H54 (cell line): ENCODE measurements around the gene HS1BP3.
A peak's percentile ranks its signal among the peaks of the same experiment; 100 is the strongest.

Experiments used
- DNase-seq: peaks from one replicate; pipeline ENCODE4 v3.0.0; 2011; ENCODE audit warnings: low spot score, mixed read lengths; ENCODE audit not compliant: insufficient read length
- FAIRE-seq: peaks from 3 replicates; lab custom pipeline; 2011; peaks lifted over from hg19 to GRCh38; lab: Jason Lieb, UNC
- POLR2A ChIP-seq: IDR thresholded peaks from 2 replicates; pipeline ENCODE4 v1.6.1; 2011; ENCODE audit warnings: low read depth, mild to moderate bottlenecking, low read length

Gene HS1BP3

DNA sequence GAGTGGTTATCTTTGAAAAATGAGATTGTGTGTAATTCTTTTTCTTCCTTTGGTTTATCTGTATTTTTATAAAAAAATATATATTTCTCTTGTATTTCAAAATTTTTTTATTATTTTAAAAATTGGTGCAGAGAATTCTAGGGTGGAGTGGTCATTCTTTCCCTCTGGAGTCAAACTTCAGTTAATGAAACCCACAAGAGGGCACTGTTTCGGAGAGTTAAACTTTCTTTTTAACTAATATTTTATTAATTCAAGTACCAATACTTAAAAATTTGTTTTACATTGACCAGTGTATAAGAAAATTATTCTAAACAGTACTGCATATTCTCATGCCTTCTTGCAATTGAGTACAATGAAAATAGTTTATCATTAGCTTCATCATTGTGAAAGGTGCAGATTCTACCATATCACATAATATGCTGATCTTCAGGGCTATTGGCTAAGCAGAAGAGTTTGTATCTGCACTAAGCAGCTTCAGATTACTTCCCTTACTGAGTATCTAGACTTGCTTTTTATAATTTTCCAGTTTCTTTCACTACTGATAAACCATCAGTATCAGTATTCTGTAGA lies 50.1 kb downstream of the HS1BP3 start:
- DNase-seq (no peak), FAIRE-seq (no peak)
- TF ChIP-seq POLR2A, result no peak

DNA sequence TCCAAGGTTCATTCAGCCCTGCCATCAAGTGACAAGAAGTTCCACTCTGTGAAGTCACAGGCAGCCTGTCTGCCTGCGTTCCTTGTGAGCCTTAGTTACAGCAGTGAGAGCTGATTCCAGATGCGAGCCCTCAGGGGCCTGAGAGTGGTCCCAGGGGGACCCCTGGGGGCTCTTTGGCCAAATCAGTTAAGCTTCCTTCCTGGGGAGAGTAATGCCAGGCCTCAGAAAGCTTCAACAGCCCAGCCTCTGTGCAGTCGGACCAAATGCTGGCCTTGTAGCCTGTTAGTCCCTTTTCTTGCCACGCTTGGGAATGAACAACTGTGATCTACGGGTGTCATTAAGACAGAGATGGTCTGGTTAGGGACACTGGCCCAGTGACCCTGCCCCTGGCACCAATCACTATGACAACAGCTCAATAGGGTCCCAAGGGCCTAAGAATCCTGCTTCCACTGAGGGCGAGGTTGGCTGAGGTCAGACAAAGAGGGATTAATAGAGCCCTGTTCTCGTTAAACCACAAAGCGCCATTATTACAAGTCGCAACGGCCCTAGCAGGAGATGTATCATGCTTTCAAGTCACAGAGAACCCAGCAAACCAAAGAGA lies 50.9 kb downstream of the HS1BP3 start:
- TF ChIP-seq POLR2A, result no peak
- FAIRE-seq, result no peak

DNA sequence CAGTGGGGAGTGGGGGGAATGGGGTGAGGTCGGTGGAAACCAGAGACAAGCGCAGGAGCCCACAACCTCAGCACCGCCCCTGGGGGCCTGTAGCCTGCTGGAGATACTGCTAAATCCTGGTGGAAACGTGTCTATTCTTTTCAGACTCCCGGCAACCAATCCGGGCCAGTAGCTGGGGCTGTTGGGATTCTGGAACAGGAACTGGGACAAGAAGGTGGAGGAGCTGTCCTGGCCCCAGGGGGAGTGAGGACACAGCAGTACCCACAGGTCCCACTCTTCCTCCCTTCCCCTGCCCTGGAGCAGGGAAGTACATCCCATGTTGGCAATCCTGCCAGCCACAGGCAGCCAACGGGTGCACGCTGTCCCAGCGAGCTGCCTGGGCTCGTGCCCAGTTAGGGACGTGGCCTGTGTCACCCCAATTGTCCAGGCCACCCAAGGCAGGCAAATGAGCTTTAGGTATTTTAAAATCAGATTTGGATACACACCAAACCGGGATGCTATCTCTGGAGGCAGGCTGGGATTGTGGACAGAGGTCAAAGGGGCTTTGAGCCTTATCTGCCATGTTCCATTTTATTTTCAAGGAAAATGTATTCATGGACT lies 51.8 kb downstream of the HS1BP3 start:
- no peak for TF ChIP-seq POLR2A
- FAIRE-seq, result no peak
- no peak for DNase-seq

More for the DNA sequence above, 50.9 kb downstream of the HS1BP3 start:
- DNase-seq, result no peak

DNA sequence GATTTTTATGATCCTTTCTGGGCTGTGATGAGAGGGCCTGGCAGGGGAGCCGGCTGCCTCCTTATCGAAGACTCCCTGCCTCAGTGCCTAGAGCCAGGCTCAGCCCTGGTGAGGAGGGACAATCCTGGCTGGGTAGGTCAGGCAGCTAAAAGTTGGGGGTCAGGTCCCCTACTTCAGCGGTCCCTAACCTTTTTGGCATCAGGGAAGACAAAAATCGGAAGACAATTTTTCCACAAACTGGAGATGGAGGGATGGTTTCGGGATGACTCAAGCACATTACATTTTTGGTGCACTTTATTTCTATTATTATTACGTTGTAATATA lies 53.1 kb downstream of the HS1BP3 start:
- DNase-seq (no peak), FAIRE-seq (no peak)
- no peak for TF ChIP-seq POLR2A

DNA sequence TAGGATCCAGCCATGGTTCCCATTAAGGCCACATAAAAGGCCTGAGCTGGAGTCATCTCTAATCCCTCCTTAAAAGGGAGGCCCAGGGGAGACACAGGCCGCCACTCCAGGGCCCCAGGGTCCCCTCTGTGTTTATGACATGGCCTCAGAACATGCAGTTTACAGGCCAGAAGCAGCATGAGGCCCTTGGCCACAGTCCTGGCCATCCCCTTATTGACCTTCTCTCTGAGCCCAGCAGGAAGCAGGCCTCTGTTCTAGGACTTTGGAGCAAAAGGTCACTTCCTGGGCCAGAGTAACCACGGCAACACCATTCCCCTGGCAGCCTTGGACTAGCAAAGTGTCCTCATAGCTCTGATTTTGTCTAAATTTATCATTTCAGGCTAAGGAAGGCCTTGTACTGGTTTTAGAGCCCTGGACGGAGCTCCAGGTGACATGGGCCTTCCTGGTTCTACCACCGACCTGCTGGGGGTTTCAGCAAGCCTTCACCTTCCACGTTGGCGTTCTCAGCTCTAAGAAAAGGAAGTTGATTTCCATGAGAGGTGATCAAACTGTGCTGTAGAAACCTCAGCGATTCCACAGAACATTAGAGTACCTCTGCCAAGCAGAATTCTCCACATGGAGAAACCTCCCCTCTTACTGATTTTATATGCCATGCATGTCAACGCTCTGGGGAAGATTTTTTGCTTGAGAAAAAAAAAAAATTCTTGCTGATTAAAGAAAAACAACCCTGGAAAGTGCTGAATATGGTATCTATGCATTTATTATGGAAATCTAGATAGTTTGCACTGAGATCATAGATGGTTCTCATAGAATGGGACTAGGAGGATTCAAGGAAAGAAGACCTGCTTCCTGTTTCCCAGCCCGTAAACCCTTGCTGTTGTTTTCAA lies 53.7 kb downstream of the HS1BP3 start:
- no peak for TF ChIP-seq POLR2A
- FAIRE-seq (no peak), DNase-seq (no peak)

DNA sequence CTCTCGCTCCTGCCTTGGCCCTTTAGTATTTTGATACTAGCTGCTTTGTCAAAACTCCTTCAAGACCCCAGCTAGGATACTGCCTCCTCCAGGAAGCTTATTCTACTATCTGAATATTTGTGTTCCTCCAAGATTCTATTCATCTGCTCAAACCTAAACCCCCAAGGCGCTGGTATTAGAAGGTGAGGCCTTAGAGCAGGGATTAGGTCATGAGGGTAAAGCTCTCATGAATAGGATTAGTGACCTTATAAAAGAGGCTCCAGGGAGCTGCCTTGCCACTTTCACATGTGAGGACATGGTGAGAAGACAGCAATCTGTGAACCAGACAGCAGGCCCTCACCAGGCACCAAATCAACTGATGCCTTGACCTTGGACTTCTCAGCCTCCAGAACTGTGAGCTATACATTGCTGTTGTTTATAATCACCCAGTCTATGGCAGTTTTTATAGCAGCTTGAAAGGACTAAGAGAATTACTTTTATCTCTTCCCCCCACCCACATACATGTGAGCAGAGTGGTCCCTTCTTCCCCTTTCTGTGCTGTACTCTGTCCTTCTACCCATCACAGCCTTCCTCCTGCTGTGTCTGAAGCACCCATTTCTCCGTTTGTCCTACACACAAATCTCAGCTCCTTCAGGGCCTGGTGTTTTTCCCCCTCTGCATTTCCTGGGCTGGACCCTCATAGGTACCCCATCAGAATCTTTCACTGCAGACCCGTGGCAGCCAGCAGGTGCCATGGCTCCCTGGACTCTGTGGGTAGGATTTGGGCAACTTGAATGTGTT lies 54.5 kb downstream of the HS1BP3 start:
- FAIRE-seq (no peak), DNase-seq (no peak)
- no peak for TF ChIP-seq POLR2A

DNA sequence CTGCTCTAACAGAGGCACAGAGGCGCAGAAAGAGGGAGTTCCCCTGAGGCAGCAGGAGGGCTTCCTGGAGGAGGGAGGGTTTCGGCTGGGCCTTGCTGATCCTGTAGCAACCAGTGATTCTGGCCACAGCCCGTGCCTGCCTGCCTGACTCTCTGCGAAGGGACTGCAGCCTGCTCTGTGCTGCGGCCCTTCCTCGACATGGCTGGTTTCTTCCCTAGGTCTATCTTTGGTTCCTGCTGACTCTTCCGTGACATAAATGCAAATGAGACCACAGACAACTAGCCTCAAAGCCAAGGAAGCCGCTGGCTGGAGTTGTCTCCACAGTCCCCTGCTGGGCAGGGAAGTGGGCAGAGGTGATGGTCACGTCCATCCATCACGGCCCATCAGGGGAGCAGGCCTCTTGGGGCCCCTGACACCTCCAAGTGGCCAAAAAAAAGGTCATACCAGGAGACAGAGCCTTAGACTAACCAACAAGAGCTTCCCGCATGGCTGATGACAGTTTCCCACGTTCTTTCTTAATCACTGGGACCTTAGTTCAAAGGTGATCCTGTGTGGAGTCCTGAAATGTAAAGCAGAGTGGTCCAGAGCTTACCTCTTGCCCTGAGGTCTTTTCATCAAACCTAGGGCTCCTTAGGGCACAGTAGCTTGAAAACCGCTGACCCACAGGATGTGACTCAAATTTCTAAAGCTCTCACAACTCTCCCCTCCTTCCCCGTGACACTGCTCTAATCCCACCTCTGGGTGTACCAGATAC lies 55.3 kb downstream of the HS1BP3 start:
- FAIRE-seq (no peak), DNase-seq (peak; percentile 43)
- no peak for TF ChIP-seq POLR2A

DNA sequence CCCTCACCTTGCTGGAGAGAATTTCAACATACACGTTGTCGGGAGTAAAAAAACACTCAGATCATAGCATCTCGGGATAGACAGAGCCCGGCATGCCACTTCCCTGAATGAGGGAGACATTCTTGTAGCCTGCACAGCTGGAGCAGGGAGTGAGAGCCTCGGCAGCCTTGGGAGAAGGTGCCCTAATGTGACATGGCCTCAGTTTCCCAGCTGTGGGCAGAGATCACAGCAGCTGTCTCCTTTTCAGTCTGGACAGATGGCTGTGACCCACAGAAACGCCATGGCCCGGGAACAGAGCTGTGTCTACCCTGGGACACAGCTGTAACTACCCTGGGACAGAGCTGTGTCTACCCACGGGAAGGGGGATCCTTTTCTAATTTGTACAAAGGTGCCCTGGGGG lies 55.9 kb downstream of the HS1BP3 start:
- no peak for TF ChIP-seq POLR2A
- no peak for FAIRE-seq

DNA sequence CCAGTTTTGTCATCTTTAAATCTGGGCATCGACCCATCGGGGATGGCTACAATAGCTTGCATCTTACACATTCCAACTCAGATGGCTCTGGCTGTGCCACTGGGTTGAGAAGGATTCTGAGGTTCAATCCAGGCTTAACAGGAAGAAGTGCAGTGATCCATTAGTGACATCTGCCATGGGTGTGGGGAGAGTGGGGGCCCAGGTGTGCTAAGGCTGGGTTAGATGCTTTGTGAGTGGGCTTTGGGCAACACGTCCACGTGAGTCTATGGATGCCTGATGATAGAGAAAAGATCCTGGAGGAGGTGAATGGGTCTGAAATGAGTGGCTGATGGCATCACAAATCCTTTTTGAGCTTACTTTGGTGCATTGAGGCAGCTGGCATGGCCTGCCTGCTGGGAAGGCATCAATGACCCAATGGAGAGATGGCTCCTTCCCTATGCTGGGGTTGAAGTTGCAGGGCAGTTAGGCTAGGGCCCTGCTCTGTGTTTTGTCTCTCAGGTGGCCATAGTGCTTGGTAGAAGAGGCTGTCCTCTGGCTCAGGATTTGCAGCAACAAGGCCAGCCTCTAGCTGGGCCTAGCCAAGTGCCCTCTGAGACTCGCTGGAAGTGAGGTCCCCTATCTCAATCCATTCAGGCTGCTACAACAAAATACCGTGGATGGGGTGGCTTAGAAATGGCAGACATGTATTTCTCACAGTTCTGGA lies 56.7 kb downstream of the HS1BP3 start:
- no peak for TF ChIP-seq POLR2A
- FAIRE-seq, result no peak
- no peak for DNase-seq

More for the DNA sequence above, 55.9 kb downstream of the HS1BP3 start:
- DNase-seq, result no peak

DNA sequence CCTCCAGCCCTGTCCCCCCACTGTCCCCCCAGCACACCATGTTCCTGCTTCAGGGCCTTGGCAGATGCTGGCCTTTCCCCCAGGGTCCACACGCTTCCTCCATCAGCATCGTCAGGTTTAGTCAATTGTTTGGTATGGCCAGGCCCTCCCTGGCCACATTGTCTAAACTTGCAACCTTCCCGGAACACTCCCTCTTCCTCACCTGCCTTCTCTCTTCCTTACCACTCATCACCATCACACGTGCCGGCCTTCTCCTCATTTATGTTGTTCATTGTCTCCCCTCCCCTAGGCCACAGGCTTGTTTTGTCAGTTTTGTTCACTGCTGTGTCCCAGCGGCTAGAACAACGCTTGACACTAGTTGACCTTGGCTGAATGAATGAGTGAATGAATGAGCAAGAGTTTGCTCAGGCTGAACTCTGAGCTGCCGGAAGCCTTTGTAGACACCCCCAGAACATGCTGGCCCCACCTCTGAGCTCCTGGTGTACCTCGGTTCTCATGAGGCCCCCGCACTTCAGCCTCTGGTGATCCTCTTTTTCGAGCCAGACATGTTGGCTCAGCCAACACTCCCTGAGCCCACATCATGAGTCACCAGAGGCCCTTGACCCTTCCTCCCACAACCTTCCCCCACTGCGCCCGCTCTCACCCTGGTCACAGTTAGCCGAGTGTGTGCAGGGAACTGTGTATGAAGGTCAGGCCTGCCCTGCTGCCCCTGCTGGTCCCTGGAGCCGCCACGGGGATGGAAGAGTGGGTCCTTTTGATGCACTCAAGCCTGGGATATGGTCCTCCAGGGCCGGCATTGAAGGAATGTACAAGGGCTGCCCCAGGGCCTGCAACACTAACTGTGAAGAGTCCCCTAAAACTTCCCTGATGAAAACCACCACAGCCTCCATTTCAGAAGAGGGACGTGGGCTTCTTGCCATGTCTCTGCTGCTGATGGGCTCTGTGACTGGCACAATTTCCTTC lies 57.5 kb downstream of the HS1BP3 start:
- DNase-seq (peak; percentile 76), FAIRE-seq (no peak)
- no peak for TF ChIP-seq POLR2A
